Measurements from ENCODE around the gene CCDC43.
"Not testable (repeated sequence)": the region's sequence is repeated elsewhere in the genome, so short reads cannot be mapped to it uniquely, and the experiment has no call there.

CCDC43 gene

GRCh38 chr17:44733753-44734152 lies 44.2 kb upstream of the CCDC43 start:
- WGBS (ENCODE audit: extremely low coverage, insufficient coverage, insufficient read length): no CpG with 5 or more reads among the region's 5 CpGs

GRCh38 chr17:44726121-44726520 lies 36.5 kb upstream of the CCDC43 start:
- H3K4ac ChIP-seq (ENCODE audit: low read depth, low read length); H3K27me3 ChIP-seq (ENCODE audit: insufficient read depth, low read length); H2AK5ac ChIP-seq (ENCODE audit: low read length); H3K9me3 ChIP-seq (ENCODE audit: insufficient read depth, low read depth, low read length); H3K23ac ChIP-seq (ENCODE audit: low read length); H2BK120ac ChIP-seq (ENCODE audit: insufficient read depth, low read length, poor library complexity); H3K79me1 ChIP-seq (ENCODE audit: low read length); H3K4me2 ChIP-seq (ENCODE audit: low read length); H2AFZ ChIP-seq (ENCODE audit: insufficient read depth, low read length, poor library complexity); H3K18ac ChIP-seq (ENCODE audit: low read length); H4K91ac ChIP-seq (ENCODE audit: low read depth, low read length); H4K8ac ChIP-seq (ENCODE audit: low read depth, low read length); H3K27ac ChIP-seq (ENCODE audit: low read depth, low read length); H4K12ac ChIP-seq (ENCODE audit: low read depth, low read length); DNase-seq; H3K9ac ChIP-seq (ENCODE audit: low read length); H3K79me2 ChIP-seq (ENCODE audit: control insufficient read depth, insufficient read depth, low read length, poor library complexity); H2BK5ac ChIP-seq (ENCODE audit: low read depth, low read length, poor library complexity); H2BK12ac ChIP-seq (ENCODE audit: low read length); H3K4me1 ChIP-seq (ENCODE audit: control insufficient read depth in 1 of 2, insufficient read depth in 2 of 2, low read length in 2 of 2); H3K4me3 ChIP-seq (ENCODE audit: low read depth, low read length); H3K14ac ChIP-seq (ENCODE audit: low read length): not testable (repeated sequence)
- WGBS (ENCODE audit: extremely low coverage, insufficient coverage, insufficient read length): no CpG with 5 or more reads among the region's 6 CpGs
- H3K36me3 ChIP-seq (ENCODE audit: control insufficient read depth in 1 of 2, insufficient read depth in 2 of 2, low read length in 2 of 2): peaks cover 36 to 40% of the 10 kb centered on the region in 2 experiments

More at GRCh38 chr17:44733753-44734152, 44.2 kb upstream of the CCDC43 start:
- no peaks in the 10 kb centered on the region for H3K79me2 ChIP-seq (ENCODE audit: control insufficient read depth, insufficient read depth, low read length, poor library complexity)
- H2BK120ac ChIP-seq (ENCODE audit: insufficient read depth, low read length, poor library complexity): no peak overlapping the region
- no peaks in the 10 kb centered on the region for H3K27me3 ChIP-seq (ENCODE audit: insufficient read depth, low read length)
- H3K18ac ChIP-seq (ENCODE audit: low read length): no peak overlapping the region
- no peak overlapping the region for H3K4ac ChIP-seq (ENCODE audit: low read depth, low read length)
- H3K4me3 ChIP-seq (ENCODE audit: low read depth, low read length): no peak overlapping the region
- no peaks in the 10 kb centered on the region for H3K9me3 ChIP-seq (ENCODE audit: insufficient read depth, low read depth, low read length)
- H2BK5ac ChIP-seq (ENCODE audit: low read depth, low read length, poor library complexity): no peak overlapping the region
- no peak overlapping the region for H3K27ac ChIP-seq (ENCODE audit: low read depth, low read length)
- no peaks in the 10 kb centered on the region for H3K79me1 ChIP-seq (ENCODE audit: low read length)
- DNase-seq: peak in 1 of 2 donors; percentile 35
- no peak overlapping the region for H2AK5ac ChIP-seq (ENCODE audit: low read length)
- H3K14ac ChIP-seq (ENCODE audit: low read length): no peak overlapping the region
- H4K91ac ChIP-seq (ENCODE audit: low read depth, low read length): no peak overlapping the region
- no peak overlapping the region for H4K8ac ChIP-seq (ENCODE audit: low read depth, low read length)
- no peak overlapping the region for H3K23ac ChIP-seq (ENCODE audit: low read length)
- no peaks in the 10 kb centered on the region for H3K4me1 ChIP-seq (ENCODE audit: control insufficient read depth in 1 of 2, insufficient read depth in 2 of 2, low read length in 2 of 2)
- no peak overlapping the region for H3K4me2 ChIP-seq (ENCODE audit: low read length)
- H2BK12ac ChIP-seq (ENCODE audit: low read length): no peak overlapping the region
- H4K12ac ChIP-seq (ENCODE audit: low read depth, low read length): no peak overlapping the region
- no peak overlapping the region for H2AFZ ChIP-seq (ENCODE audit: insufficient read depth, low read length, poor library complexity)
- H3K9ac ChIP-seq (ENCODE audit: low read length): no peak overlapping the region
- peaks cover 28 to 39% of the 10 kb centered on the region in 2 experiments for H3K36me3 ChIP-seq (ENCODE audit: control insufficient read depth in 1 of 2, insufficient read depth in 2 of 2, low read length in 2 of 2)

GRCh38 chr17:44722254-44722653 lies 32.7 kb upstream of the CCDC43 start:
- no peak overlapping the region for H4K91ac ChIP-seq (ENCODE audit: low read depth, low read length)
- no peak overlapping the region for H2BK120ac ChIP-seq (ENCODE audit: insufficient read depth, low read length, poor library complexity)
- no peak overlapping the region for H3K4me2 ChIP-seq (ENCODE audit: low read length)
- no peak overlapping the region for H3K9ac ChIP-seq (ENCODE audit: low read length)
- H4K12ac ChIP-seq (ENCODE audit: low read depth, low read length): no peak overlapping the region
- no peaks in the 10 kb centered on the region for H3K79me2 ChIP-seq (ENCODE audit: control insufficient read depth, insufficient read depth, low read length, poor library complexity)
- H3K4ac ChIP-seq (ENCODE audit: low read depth, low read length): no peak overlapping the region
- H3K27ac ChIP-seq (ENCODE audit: low read depth, low read length): no peak overlapping the region
- no peak overlapping the region for H3K4me3 ChIP-seq (ENCODE audit: low read depth, low read length)
- no peak overlapping the region for H3K18ac ChIP-seq (ENCODE audit: low read length)
- H3K14ac ChIP-seq (ENCODE audit: low read length): no peak overlapping the region
- WGBS (ENCODE audit: extremely low coverage, insufficient coverage, insufficient read length): no CpG with 5 or more reads among the region's 5 CpGs
- no peak overlapping the region for H2BK12ac ChIP-seq (ENCODE audit: low read length)
- no peak overlapping the region for H2BK5ac ChIP-seq (ENCODE audit: low read depth, low read length, poor library complexity)
- H2AK5ac ChIP-seq (ENCODE audit: low read length): no peak overlapping the region
- H3K79me1 ChIP-seq (ENCODE audit: low read length): no peaks in the 10 kb centered on the region
- no peaks in the 10 kb centered on the region for H3K27me3 ChIP-seq (ENCODE audit: insufficient read depth, low read length)
- no peak for DNase-seq
- no peaks in the 10 kb centered on the region for H3K9me3 ChIP-seq (ENCODE audit: insufficient read depth, low read depth, low read length)
- no peak overlapping the region for H4K8ac ChIP-seq (ENCODE audit: low read depth, low read length)
- no peak overlapping the region for H3K23ac ChIP-seq (ENCODE audit: low read length)
- H3K36me3 ChIP-seq (ENCODE audit: control insufficient read depth in 1 of 2, insufficient read depth in 2 of 2, low read length in 2 of 2): peaks cover 29 to 32% of the 10 kb centered on the region in 2 experiments
- no peak overlapping the region for H2AFZ ChIP-seq (ENCODE audit: insufficient read depth, low read length, poor library complexity)
- no peaks in the 10 kb centered on the region for H3K4me1 ChIP-seq (ENCODE audit: control insufficient read depth in 1 of 2, insufficient read depth in 2 of 2, low read length in 2 of 2)

DNA sequence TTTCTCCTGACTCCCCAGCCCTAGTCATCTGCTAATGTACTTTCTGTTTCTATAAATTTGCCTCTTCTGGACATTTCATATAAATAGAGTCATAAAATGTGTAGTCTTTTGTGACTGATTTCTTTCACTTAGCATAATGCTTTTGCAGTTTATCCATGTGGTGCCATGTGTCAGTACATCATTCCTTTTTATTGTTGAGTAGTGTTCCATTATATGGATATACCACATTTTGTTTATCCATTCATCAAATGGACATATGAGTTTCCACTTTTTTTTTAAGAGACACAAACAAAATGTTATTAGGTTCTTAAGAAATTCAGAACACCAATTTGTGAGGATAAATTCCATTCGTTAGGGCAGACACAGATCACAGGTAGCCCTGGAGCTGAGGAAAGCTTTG lies 29.9 kb upstream of the CCDC43 start:
- no peak overlapping the region for H3K23ac ChIP-seq (ENCODE audit: low read length)
- H3K79me1 ChIP-seq (ENCODE audit: low read length): no peaks in the 10 kb centered on the region
- H3K9ac ChIP-seq (ENCODE audit: low read length): no peak overlapping the region
- H2AK5ac ChIP-seq (ENCODE audit: low read length): no peak overlapping the region
- H3K27ac ChIP-seq (ENCODE audit: low read depth, low read length): no peak overlapping the region
- no peaks in the 10 kb centered on the region for H3K79me2 ChIP-seq (ENCODE audit: control insufficient read depth, insufficient read depth, low read length, poor library complexity)
- H2BK12ac ChIP-seq (ENCODE audit: low read length): no peak overlapping the region
- no peak overlapping the region for H2AFZ ChIP-seq (ENCODE audit: insufficient read depth, low read length, poor library complexity)
- no peak overlapping the region for H3K4me2 ChIP-seq (ENCODE audit: low read length)
- H3K9me3 ChIP-seq (ENCODE audit: insufficient read depth, low read depth, low read length): no peaks in the 10 kb centered on the region
- no peak overlapping the region for H2BK120ac ChIP-seq (ENCODE audit: insufficient read depth, low read length, poor library complexity)
- no peaks in the 10 kb centered on the region for H3K27me3 ChIP-seq (ENCODE audit: insufficient read depth, low read length)
- H3K4ac ChIP-seq (ENCODE audit: low read depth, low read length): no peak overlapping the region
- H4K12ac ChIP-seq (ENCODE audit: low read depth, low read length): no peak overlapping the region
- no CpG with 5 or more reads among the region's 1 CpG for WGBS (ENCODE audit: extremely low coverage, insufficient coverage, insufficient read length)
- no peak overlapping the region for H4K8ac ChIP-seq (ENCODE audit: low read depth, low read length)
- H2BK5ac ChIP-seq (ENCODE audit: low read depth, low read length, poor library complexity): no peak overlapping the region
- no peak overlapping the region for H3K14ac ChIP-seq (ENCODE audit: low read length)
- H4K91ac ChIP-seq (ENCODE audit: low read depth, low read length): no peak overlapping the region
- H3K36me3 ChIP-seq (ENCODE audit: control insufficient read depth in 1 of 2, insufficient read depth in 2 of 2, low read length in 2 of 2): peaks cover 24 to 26% of the 10 kb centered on the region in 2 experiments
- no peak overlapping the region for H3K18ac ChIP-seq (ENCODE audit: low read length)
- H3K4me1 ChIP-seq (ENCODE audit: control insufficient read depth in 1 of 2, insufficient read depth in 2 of 2, low read length in 2 of 2): no peaks in the 10 kb centered on the region
- no peak for DNase-seq
- H3K4me3 ChIP-seq (ENCODE audit: low read depth, low read length): no peak overlapping the region

All from trophoblast cell (in vitro differentiated cells and primary cell).